Stimulated activated effector memory CD8-positive, alpha-beta T cell treated with anti-CD3 and anti-CD28 coated beads, Interleukin-12 subunit alpha, Interleukin-12 subunit beta, amount 100 ng/mL, for 72 hours (primary cell): ENCODE measurements around the gene MFAP5.
"Not testable (repeated sequence)": the region's sequence is repeated elsewhere in the genome, so short reads cannot be mapped to it uniquely, and the experiment has no call there.

Experiments
- ATAC-seq: fragments of 150-1000 bp; cut with Tn5 transposase; 2 replicates; pipeline ENCODE4 v1.10.0; 2021
- DNase-seq, 2 donors: peaks; one replicate each; pipeline ENCODE4 v3.0.0; 2021 to 2022; ENCODE audit warnings: low spot score in 2 of 2
- H3K27ac Mint-ChIP-seq: one replicate; pipeline ENCODE4 v1.8.0; 2022; ENCODE audit warnings: mild to moderate bottlenecking, mixed read lengths
- H3K36me3 Mint-ChIP-seq: one replicate; pipeline ENCODE4 v1.8.0; 2022; ENCODE audit warnings: mild to moderate bottlenecking, mixed read lengths
- H3K4me1 Mint-ChIP-seq: one replicate; pipeline ENCODE4 v1.8.0; 2022; ENCODE audit warnings: mixed read lengths
- H3K4me3 Mint-ChIP-seq: one replicate; pipeline ENCODE4 v1.8.0; 2022; ENCODE audit warnings: mild to moderate bottlenecking, mixed read lengths
- H3K9me3 Mint-ChIP-seq: one replicate; pipeline ENCODE4 v1.8.0; 2022; ENCODE audit warnings: mixed read lengths

MFAP5 gene

GRCh38 chr12:8648576-8649205 lies 13.9 kb downstream of the MFAP5 start:
- ATAC-seq (peak; percentile 97), DNase-seq (peak; percentile 59 to 91)
- H3K4me1 Mint-ChIP-seq, result peaks cover 52% of the 10 kb centered on the region
- H3K4me3 Mint-ChIP-seq, result no peak overlapping the region
- peaks cover 10% of the 10 kb centered on the region for H3K36me3 Mint-ChIP-seq
- no peak overlapping the region for H3K27ac Mint-ChIP-seq
- H3K9me3 Mint-ChIP-seq, result no peaks in the 10 kb centered on the region

DNA sequence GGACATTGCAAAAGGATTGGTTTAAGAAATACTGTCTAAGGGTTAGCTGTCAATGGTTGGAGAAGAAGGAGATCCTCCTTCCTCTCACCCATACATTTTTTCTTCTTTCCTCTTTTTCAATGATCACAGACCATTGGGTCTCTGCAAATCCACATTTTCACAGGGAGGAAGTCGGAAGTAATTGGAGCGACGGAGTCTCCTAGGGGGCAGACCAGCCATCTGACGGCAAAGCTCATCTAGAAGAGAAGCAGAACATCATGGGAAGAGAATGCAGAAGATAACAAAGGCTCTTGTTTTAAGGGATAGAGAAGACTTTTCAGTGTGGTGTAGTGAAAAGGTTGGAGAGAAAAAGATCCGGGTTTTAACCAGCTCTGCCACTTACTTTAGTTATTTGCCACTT lies 14.7 kb downstream of the MFAP5 start:
- Mint-ChIP-seq H3K9me3 (no peaks in the 10 kb centered on the region), H3K4me1 (peaks cover 54% of the 10 kb centered on the region), H3K27ac (no peak overlapping the region), H3K36me3 (peaks cover 10% of the 10 kb centered on the region), H3K4me3 (no peak overlapping the region)
- DNase-seq (no peak), ATAC-seq (no peak)

- Mint-ChIP-seq H3K9me3 (no peaks in the 10 kb centered on the region), H3K4me1 (peaks cover 47% of the 10 kb centered on the region), H3K4me3 (peak overlapping the region; percentile 36), H3K27ac (peak overlapping the region; percentile 62), H3K36me3 (peaks cover 10% of the 10 kb centered on the region)
- ATAC-seq (peak; percentile 86), DNase-seq (peak; percentile 31 to 79)
Measured at GRCh38 chr12:8644345-8645248, 18.0 kb downstream of the MFAP5 start.

GRCh38 chr12:8642775-8643174 lies 19.9 kb downstream of the MFAP5 start:
- Mint-ChIP-seq H3K27ac (no peak overlapping the region), H3K36me3 (peaks cover 10% of the 10 kb centered on the region), H3K4me3 (no peak overlapping the region), H3K9me3 (no peaks in the 10 kb centered on the region), H3K4me1 (peaks cover 29% of the 10 kb centered on the region)
- DNase-seq, result no peak
- ATAC-seq, result no peak

DNA sequence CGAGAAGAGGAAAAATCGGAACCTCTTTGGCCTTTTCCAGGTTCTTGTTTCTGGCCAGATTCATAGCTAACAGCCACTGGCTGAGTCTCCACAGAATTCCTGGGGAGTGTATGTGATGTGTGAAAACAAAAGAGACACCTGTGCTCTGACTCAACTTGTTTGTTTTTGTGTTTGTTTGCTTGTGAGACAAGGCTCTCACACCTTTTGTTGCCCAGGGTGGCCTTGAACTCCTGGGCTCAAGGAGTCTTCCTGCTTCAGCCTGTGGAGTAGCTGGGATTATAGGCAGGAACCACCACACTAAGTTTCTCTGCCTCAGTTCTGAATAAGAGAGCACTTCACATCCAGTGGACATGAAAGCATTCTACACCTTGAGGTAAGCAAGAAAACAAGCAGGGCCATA lies 22.7 kb downstream of the MFAP5 start:
- Mint-ChIP-seq H3K4me1 (peaks cover 14% of the 10 kb centered on the region), H3K36me3 (peaks cover 2% of the 10 kb centered on the region), H3K9me3 (no peaks in the 10 kb centered on the region), H3K27ac (no peak overlapping the region), H3K4me3 (no peak overlapping the region)
- ATAC-seq (no peak), DNase-seq (no peak)

GRCh38 chr12:8638951-8639350 lies 23.7 kb downstream of the MFAP5 start:
- ATAC-seq (no peak), DNase-seq (no peak)
- Mint-ChIP-seq H3K36me3 (no peaks in the 10 kb centered on the region), H3K27ac (no peak overlapping the region), H3K9me3 (no peaks in the 10 kb centered on the region), H3K4me1 (peaks cover 4% of the 10 kb centered on the region), H3K4me3 (no peak overlapping the region)

DNA sequence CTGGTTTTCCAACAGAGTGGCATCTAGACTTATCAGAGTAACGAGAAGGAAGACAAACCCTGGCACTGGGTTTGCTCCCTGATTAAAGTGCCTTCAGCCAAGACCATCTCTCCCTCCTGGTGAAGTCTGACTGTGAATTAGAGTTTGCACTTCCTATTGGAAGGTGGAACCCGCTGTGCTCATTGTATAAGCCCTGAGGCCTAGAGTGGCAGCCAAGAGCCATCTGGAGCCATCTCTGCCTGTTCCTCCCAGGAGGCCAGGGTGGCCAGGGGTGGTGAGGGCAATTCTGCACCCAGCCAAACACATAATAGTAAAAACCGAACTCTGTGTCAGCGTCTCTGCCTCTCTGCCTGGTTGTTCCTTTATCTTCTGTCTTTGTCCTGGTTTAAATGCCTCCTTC lies 25.0 kb downstream of the MFAP5 start:
- no peak for ATAC-seq
- Mint-ChIP-seq H3K4me1 (no peaks in the 10 kb centered on the region), H3K9me3 (no peaks in the 10 kb centered on the region), H3K27ac (no peak overlapping the region), H3K4me3 (no peak overlapping the region), H3K36me3 (no peaks in the 10 kb centered on the region)
- no peak for DNase-seq

DNA sequence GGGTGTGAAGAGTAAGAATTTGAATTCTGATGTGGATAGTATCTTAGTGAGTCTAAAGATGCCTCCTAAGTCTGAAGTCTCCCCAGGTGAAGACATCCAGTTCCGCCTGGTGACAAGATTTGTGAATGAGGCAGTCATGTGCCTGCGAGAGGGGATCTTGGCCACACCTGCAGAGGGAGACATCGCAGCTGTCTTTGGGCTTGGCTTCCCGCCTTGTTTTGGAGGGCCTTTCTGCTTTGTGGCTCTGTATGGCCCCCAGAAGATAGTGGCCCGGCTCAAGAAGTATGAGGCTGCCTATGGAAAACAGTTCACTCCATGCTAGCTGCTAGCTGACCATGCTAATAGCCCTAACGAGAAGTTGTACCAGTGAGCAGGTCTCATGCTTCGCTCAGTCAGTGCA lies 25.4 kb downstream of the MFAP5 start:
- no peak overlapping the region for H3K4me3 Mint-ChIP-seq
- H3K36me3 Mint-ChIP-seq, result no peaks in the 10 kb centered on the region
- H3K27ac Mint-ChIP-seq, result no peak overlapping the region
- DNase-seq (no peak), ATAC-seq (no peak)
- H3K9me3 Mint-ChIP-seq, result no peaks in the 10 kb centered on the region
- H3K4me1 Mint-ChIP-seq, result no peaks in the 10 kb centered on the region

GRCh38 chr12:8636581-8636980 lies 26.0 kb downstream of the MFAP5 start:
- H3K27ac Mint-ChIP-seq, result no peak overlapping the region
- H3K4me3 Mint-ChIP-seq, result no peak overlapping the region
- no peak for DNase-seq
- H3K4me1 Mint-ChIP-seq, result no peaks in the 10 kb centered on the region
- no peak for ATAC-seq
- no peaks in the 10 kb centered on the region for H3K36me3 Mint-ChIP-seq
- H3K9me3 Mint-ChIP-seq, result no peaks in the 10 kb centered on the region

DNA sequence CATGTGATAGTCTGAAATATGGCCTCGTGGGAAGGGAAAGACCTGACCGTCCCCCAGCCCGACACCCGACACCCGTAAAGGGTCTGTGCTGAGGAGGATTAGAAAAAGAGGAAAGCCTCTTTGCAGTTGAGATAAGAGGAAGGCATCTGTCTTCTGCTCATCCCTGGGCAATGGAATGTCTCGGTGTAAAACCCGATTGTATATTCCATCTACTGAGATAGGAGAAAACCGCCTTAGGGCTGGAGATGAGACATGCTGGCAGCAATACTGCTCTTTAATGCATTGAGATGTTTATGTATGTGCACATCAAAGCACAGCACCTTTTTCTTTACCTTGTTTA lies 26.6 kb downstream of the MFAP5 start:
- not testable (repeated sequence) for DNase-seq, H3K4me1 Mint-ChIP-seq, H3K27ac Mint-ChIP-seq, H3K9me3 Mint-ChIP-seq, ATAC-seq, H3K4me3 Mint-ChIP-seq, H3K36me3 Mint-ChIP-seq

DNA sequence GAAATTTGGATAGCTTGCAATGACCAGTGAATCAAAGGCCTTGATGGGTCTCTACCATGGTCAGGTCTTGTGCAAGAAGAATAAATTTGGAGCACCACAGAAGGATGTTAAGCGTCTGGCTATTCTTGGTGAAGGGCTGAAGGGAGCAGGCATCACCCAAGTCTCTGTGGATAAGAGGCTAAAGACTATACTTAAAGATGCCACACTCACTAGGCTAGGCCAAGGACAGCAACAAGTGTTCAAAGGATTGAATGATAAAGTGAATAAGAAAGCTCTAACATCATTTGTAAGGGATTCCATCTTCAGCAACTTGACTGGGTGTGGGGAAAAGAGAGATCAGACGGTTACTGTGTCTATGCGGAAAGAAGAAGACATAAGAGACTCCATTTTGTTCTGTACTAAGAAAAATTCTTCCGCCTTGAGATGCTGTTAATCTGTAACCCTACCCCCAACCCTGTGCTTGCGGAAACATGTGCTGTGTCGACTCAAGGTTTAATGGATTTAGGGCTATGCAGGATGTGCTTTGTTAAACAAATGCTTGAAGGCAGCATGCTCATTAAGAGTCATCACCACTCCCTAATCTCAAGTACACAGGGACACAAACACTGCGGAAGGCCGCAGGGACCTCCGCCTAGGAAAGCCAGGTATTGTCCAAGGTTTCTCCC lies 27.2 kb downstream of the MFAP5 start:
- H3K27ac Mint-ChIP-seq, H3K4me1 Mint-ChIP-seq, H3K36me3 Mint-ChIP-seq, DNase-seq, H3K4me3 Mint-ChIP-seq, ATAC-seq, H3K9me3 Mint-ChIP-seq: not testable (repeated sequence)

GRCh38 chr12:8630131-8630530 lies 32.5 kb downstream of the MFAP5 start:
- ATAC-seq, result no peak
- H3K4me1 Mint-ChIP-seq, result peaks cover 6% of the 10 kb centered on the region
- no peak overlapping the region for H3K4me3 Mint-ChIP-seq
- no peaks in the 10 kb centered on the region for H3K9me3 Mint-ChIP-seq
- no peak overlapping the region for H3K27ac Mint-ChIP-seq
- no peaks in the 10 kb centered on the region for H3K36me3 Mint-ChIP-seq
- no peak for DNase-seq

DNA sequence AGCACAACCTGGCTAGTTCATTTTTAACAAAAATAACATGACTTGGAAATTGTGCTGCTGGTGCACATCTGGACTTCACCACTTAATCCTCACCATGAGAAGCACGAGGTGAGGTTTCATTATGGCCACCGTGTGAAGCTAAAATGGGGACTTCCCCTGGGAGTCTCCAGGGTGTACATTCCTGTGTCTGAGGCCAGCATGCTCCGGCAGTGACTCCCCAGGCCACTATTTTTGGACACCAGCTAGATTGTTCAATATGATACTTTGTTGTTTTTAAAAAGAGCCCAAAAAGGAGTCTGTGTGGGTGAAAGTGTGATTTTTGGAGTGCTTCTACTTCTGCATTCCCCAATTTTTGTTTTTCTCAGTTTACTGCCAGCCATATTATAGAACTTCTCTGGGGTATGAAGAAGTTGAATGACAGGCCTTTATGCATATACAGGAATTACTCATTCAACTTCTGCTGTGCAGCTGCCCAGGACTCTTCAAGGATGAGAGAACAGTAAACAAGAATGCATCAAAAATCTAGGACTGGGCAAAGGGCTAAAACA lies 33.1 kb downstream of the MFAP5 start:
- no peak overlapping the region for H3K27ac Mint-ChIP-seq
- peak; percentile 59 for ATAC-seq

GRCh38 chr12:8628731-8629130 lies 33.9 kb downstream of the MFAP5 start:
- no peak for DNase-seq
- Mint-ChIP-seq H3K4me3 (no peak overlapping the region), H3K4me1 (peaks cover 6% of the 10 kb centered on the region)

More for the DNA sequence above, 33.1 kb downstream of the MFAP5 start:
- Mint-ChIP-seq H3K36me3 (no peaks in the 10 kb centered on the region), H3K9me3 (no peaks in the 10 kb centered on the region), H3K4me3 (no peak overlapping the region), H3K4me1 (peaks cover 6% of the 10 kb centered on the region)
- DNase-seq, result no peak

GRCh38 chr12:8624750-8625149 lies 37.9 kb downstream of the MFAP5 start:
- not testable (repeated sequence) for ATAC-seq, H3K4me3 Mint-ChIP-seq, H3K4me1 Mint-ChIP-seq, DNase-seq, H3K9me3 Mint-ChIP-seq, H3K36me3 Mint-ChIP-seq, H3K27ac Mint-ChIP-seq

More at GRCh38 chr12:8628731-8629130, 33.9 kb downstream of the MFAP5 start:
- H3K9me3 Mint-ChIP-seq, result no peaks in the 10 kb centered on the region
- H3K36me3 Mint-ChIP-seq, result no peaks in the 10 kb centered on the region
- no peak overlapping the region for H3K27ac Mint-ChIP-seq
- ATAC-seq, result no peak
